ENCODE results near the gene GNB1L. TPM values are rescaled to one million over a fixed set of nuclear protein-coding genes. Genes with fewer than 3 reads are reported as not detected.

GNB1L gene
- total and polyA plus RNA-seq, 9 of the 15 experiments (the other 6 are each of a cell fraction or from before 2014, with no cell fraction given) = 0.56 to 50.5 (median 10.2) TPM

DNA sequence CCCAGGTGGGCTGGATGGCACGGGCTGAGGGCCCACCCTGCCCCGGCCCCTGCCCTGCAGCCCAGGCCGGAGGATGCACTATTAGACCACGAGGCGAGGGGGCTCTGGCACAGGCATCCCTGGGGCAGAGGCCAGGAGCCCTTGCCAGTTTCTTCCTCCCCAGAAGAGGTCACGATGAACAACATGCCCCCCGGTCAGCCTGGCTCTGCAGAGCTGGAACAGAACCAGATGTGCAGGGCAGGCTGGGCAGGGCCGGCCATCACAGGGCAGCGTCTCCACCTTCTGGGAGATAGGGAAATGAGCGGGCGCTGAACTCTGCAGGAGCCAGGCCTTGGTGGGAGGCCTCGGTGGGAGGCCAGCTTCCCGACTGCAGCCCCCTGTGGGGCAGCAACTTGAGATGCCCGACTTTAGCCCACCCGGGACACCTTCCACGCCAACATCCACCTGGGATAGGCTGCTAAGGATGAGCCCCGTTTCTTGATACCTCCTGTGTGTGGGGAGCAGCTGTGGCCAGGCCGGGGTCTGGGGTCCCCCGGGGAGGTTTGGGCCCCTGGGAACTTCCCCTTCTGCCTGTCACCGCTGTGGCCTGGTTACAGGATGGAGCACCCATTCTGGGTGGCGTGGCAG is 21.8 kb upstream of the GNB1L start:
- no peak for DNase-seq (ENCODE audit: extremely low read depth in 1 of 4, low spot score in 3 of 4)
- BruUV-seq (replicated peaks) = no TSS peak
- Histone ChIP-seq H3K4me2 (ENCODE audit: insufficient read depth, low read length) (no peak overlapping the region), H3K9me1 (ENCODE audit: control insufficient read depth, insufficient read depth, low read length) (no peaks in the 10 kb centered on the region), H2AFZ (ENCODE audit: low read depth, low read length) (no peak overlapping the region), H3K4me3 (no peak overlapping the region), H3K4me1 (replicated peaks in 1 of 2; ENCODE audit: control insufficient read depth in 2 of 2, insufficient read depth in 2 of 2, low read length in 2 of 2) (peaks cover 12 to 92% of the 10 kb centered on the region in 2 experiments), H3K27ac (ENCODE audit: extremely low read depth, low read depth, low read length) (no peak overlapping the region), H4K20me1 (replicated peaks; ENCODE audit: control insufficient read depth, insufficient read depth, low read length) (peaks cover 25% of the 10 kb centered on the region), H3K9me3 (replicated peaks; ENCODE audit: control insufficient read depth, insufficient read depth, low read depth, low read length) (no peaks in the 10 kb centered on the region), H3K79me2 (ENCODE audit: control insufficient read depth, insufficient read depth, low read length) (no peaks in the 10 kb centered on the region), H3K9ac (ENCODE audit: insufficient read depth in 1 of 2, low read depth in 2 of 2, low read length in 2 of 2) (peak overlapping the region in 1 of 2 experiments; percentile 79; a peak in 2 of 4 replicates), H3K36me3 (ENCODE audit: control insufficient read depth, insufficient read depth, low read length) (no peaks in the 10 kb centered on the region), H3K27me3 (ENCODE audit: control insufficient read depth in 2 of 2, insufficient read depth in 2 of 2, low read length in 2 of 2) (peaks cover 0 to 12% of the 10 kb centered on the region in 2 experiments; a peak in 2 of 5 replicates)
- in situ Hi-C loops (cut with MboI) = no loop called here
- FAIRE-seq = no peak
- intact Hi-C loops (cut with micrococcal nuclease) = no loop called here
- ATAC-seq = 0 out of 3 replicates have a peak, but pooled peaks have one; percentile 2
- ChIA-PET CTCF (ENCODE audit: low intra/inter-chr PET ratio) (interaction anchor here (0.6 kb wide), 1 partner anchor 80 kb away, joined by 5 read pairs; no protein-coding TSS in a partner anchor), POLR2A (interaction anchor here (0.6 to 4.4 kb wide), 6 partner anchors 11 to 233 kb away, joined by 3 to 26 read pairs (median 4); no protein-coding TSS in a partner anchor)
- 57% methylated on average over 21 of the region's 21 CpGs for WGBS (ENCODE audit: insufficient coverage, low coverage, missing lambda C conversion rate)
- TF ChIP-seq, protein P1, sequence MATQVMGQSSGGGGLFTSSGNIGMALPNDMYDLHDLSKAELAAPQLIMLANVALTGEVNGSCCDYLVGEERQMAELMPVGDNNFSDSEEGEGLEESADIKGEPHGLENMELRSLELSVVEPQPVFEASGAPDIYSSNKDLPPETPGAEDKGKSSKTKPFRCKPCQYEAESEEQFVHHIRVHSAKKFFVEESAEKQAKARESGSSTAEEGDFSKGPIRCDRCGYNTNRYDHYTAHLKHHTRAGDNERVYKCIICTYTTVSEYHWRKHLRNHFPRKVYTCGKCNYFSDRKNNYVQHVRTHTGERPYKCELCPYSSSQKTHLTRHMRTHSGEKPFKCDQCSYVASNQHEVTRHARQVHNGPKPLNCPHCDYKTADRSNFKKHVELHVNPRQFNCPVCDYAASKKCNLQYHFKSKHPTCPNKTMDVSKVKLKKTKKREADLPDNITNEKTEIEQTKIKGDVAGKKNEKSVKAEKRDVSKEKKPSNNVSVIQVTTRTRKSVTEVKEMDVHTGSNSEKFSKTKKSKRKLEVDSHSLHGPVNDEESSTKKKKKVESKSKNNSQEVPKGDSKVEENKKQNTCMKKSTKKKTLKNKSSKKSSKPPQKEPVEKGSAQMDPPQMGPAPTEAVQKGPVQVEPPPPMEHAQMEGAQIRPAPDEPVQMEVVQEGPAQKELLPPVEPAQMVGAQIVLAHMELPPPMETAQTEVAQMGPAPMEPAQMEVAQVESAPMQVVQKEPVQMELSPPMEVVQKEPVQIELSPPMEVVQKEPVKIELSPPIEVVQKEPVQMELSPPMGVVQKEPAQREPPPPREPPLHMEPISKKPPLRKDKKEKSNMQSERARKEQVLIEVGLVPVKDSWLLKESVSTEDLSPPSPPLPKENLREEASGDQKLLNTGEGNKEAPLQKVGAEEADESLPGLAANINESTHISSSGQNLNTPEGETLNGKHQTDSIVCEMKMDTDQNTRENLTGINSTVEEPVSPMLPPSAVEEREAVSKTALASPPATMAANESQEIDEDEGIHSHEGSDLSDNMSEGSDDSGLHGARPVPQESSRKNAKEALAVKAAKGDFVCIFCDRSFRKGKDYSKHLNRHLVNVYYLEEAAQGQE (IDR thresholded peaks at IDR 0.05; ENCODE audit: borderline replicate concordance) = peak; percentile 17; the same call in 1 of the 2 replicates
- TF ChIP-seq, protein P1 (CRISPR knock-in tag; IDR thresholded peaks at IDR 0.05; ENCODE audit: low read depth) = no peak
- no peak for TF ChIP-seq CSDE1 (IDR thresholded peaks at IDR 0.05)
- TF ChIP-seq GMEB1 (CRISPR knock-in tag; IDR thresholded peaks at IDR 0.05) = no peak
- no peak for TF ChIP-seq HMG20A (CRISPR knock-in tag; conservative IDR thresholded peaks at IDR 0.05)
- TF ChIP-seq SRSF3 (IDR thresholded peaks at IDR 0.05; ENCODE audit: insufficient read depth, low read length) = 0 out of 2 replicates have a peak, but pooled peaks have one; percentile 72
- TF ChIP-seq CTCF (IDR thresholded peaks at IDR 0.05 in 2 of 3, conservative IDR thresholded peaks at IDR 0.05 in 1 of 3; ENCODE audit: insufficient read depth in 2 of 3, low read depth in 1 of 3, low read length in 3 of 3) = peak in 2 of 3 experiments; percentile 27 to 47; a peak in 3 of 6 replicates
- TF ChIP-seq HDAC6 (IDR thresholded peaks at IDR 0.05; ENCODE audit: low read depth, low read length) = 0 out of 2 replicates have a peak, but pooled peaks have one; percentile 50
